Smooth muscle cell (in vitro differentiated cells): ENCODE data around the gene DNHD1. TPM values are rescaled to one million over a fixed set of nuclear protein-coding genes. Genes with fewer than 3 reads are reported as not detected.
A peak's percentile ranks its signal among the peaks of the same experiment; 100 is the strongest.

Experiments
- DNase-seq: peaks from one replicate; lab custom pipeline; 2025; ENCODE audit not compliant: unreplicated experiment; lab: John Stamatoyannopoulos, UW
- H2AFZ ChIP-seq: fragments of 200-600 bp; sonication (generic); 2 replicates; pipeline ENCODE4 v1.6.0; 2016; ENCODE audit warnings: antibody characterized with exemption, low read depth, mild to moderate bottlenecking
- H3F3A ChIP-seq: fragments of 200-600 bp; sonication (generic); 2 replicates; pipeline ENCODE4 v1.6.0; 2017; ENCODE audit warnings: antibody characterized with exemption, low read depth
- H3K27ac ChIP-seq: fragments of 200-600 bp; sonication (generic); 2 replicates; pipeline ENCODE4 v1.5.1; 2016; ENCODE audit warnings: low read depth, mild to moderate bottlenecking
- H3K27me3 ChIP-seq: fragments of 200-600 bp; sonication (generic); 2 replicates; pipeline ENCODE4 v1.6.1; 2016; ENCODE audit warnings: low read depth, mild to moderate bottlenecking
- H3K36me3 ChIP-seq: fragments of 200-600 bp; sonication (generic); 2 replicates; pipeline ENCODE4 v1.5.1; 2016; ENCODE audit warnings: low read depth
- H3K4me1 ChIP-seq: fragments of 200-600 bp; sonication (generic); 2 replicates; pipeline ENCODE4 v1.5.1; 2016; ENCODE audit warnings: low read depth
- H3K4me2 ChIP-seq: fragments of 200-600 bp; sonication (generic); 2 replicates; pipeline ENCODE4 v1.6.0; 2016; ENCODE audit warnings: mild to moderate bottlenecking
- H3K4me3 ChIP-seq: fragments of 200-600 bp; sonication (generic); 2 replicates; pipeline ENCODE4 v1.5.1; 2016; ENCODE audit warnings: mild to moderate bottlenecking
- H3K79me2 ChIP-seq: fragments of 200-600 bp; sonication (generic); 2 replicates; pipeline ENCODE4 v1.6.0; 2016; ENCODE audit warnings: low read depth, mild to moderate bottlenecking
- H3K9ac ChIP-seq: fragments of 200-600 bp; sonication (generic); 2 replicates; pipeline ENCODE4 v1.6.0; 2016; ENCODE audit warnings: low read depth
- H3K9me3 ChIP-seq: fragments of 200-600 bp; sonication (generic); replicated peaks from 2 replicates; pipeline ENCODE4 v1.5.1; 2016; ENCODE audit warnings: low read depth
- H4K20me1 ChIP-seq: fragments of 200-600 bp; sonication (generic); 2 replicates; pipeline ENCODE4 v1.6.0; 2016; ENCODE audit warnings: low read depth
- CTCF ChIP-seq: fragments of 200-600 bp; sonication (generic); IDR thresholded peaks from 2 replicates; pipeline ENCODE4 v1.5.1; 2017; ENCODE audit warnings: borderline replicate concordance, mild to moderate bottlenecking, antibody characterized with exemption; ENCODE audit not compliant: insufficient read depth, poor library complexity, severe bottlenecking
- WGBS: methylation state at CpG from one replicate; pipeline ENCODE4 v1.1.7; 2016; ENCODE audit warnings: low lambda C conversion rate; 5-methylcytosine and 5-hydroxymethylcytosine counted together
- polyA plus RNA-seq: library from polyadenylated mRNA; unstranded; fragments of >200 nt; fragmentation: Nextera tagmentation; extraction: Ambion mirVana; gene quantifications from 2 replicates; pipeline ENCODE4 v1.2.1, GENCODE V29; 2016
- total RNA-seq: library from RNA; depleted of rRNA; stranded (reverse); fragments of >200 nt; gene quantifications from 2 replicates; pipeline ENCODE4 v1.2.3, GENCODE V29; 2014

DNHD1 gene
- total and polyA plus RNA-seq, 2 experiments from 2014 or later, result 5.5 to 9.1 TPM

- no peak for DNase-seq
- Histone ChIP-seq H3K4me2 (no peak overlapping the region), H3K79me2 (no peaks in the 10 kb centered on the region), H3K9ac (no peak overlapping the region), H4K20me1 (no peaks in the 10 kb centered on the region), H3K9me3 (no peaks in the 10 kb centered on the region), H3F3A (no peaks in the 10 kb centered on the region), H3K36me3 (peaks cover 11% of the 10 kb centered on the region), H2AFZ (no peak overlapping the region), H3K27me3 (no peaks in the 10 kb centered on the region), H3K27ac (peak overlapping the region; percentile 17), H3K4me3 (no peak overlapping the region), H3K4me1 (no peaks in the 10 kb centered on the region)
- TF ChIP-seq CTCF, result no peak
- 36% methylated on average over 1 of the region's 1 CpG for WGBS
Observed at GRCh38 chr11:6523253-6523652, 26.2 kb downstream of the DNHD1 start.

GRCh38 chr11:6526411-6527135, 29.5 kb downstream of the DNHD1 start:
- no peak overlapping the region for H3K4me2 ChIP-seq
- H2AFZ ChIP-seq, result no peak overlapping the region
- no peaks in the 10 kb centered on the region for H3K9me3 ChIP-seq
- no peaks in the 10 kb centered on the region for H3K4me1 ChIP-seq
- no peak overlapping the region for H3K4me3 ChIP-seq
- no peak overlapping the region for H3K9ac ChIP-seq
- no peak for TF ChIP-seq CTCF
- H4K20me1 ChIP-seq, result no peaks in the 10 kb centered on the region
- no peaks in the 10 kb centered on the region for H3K36me3 ChIP-seq
- H3K27me3 ChIP-seq, result no peaks in the 10 kb centered on the region
- no peaks in the 10 kb centered on the region for H3F3A ChIP-seq
- DNase-seq, result no peak
- no peak overlapping the region for H3K27ac ChIP-seq
- WGBS, result 94% methylated on average over 3 of the region's 3 CpGs
- H3K79me2 ChIP-seq, result no peaks in the 10 kb centered on the region

GRCh38 chr11:6529266-6529665, 32.2 kb downstream of the DNHD1 start:
- WGBS, result 90% methylated on average over 2 of the region's 2 CpGs

More at GRCh38 chr11:6529266-6529665, 32.2 kb downstream of the DNHD1 start:
- TF ChIP-seq CTCF, result no peak
- Histone ChIP-seq H3K9me3 (no peaks in the 10 kb centered on the region), H3F3A (no peaks in the 10 kb centered on the region), H4K20me1 (no peaks in the 10 kb centered on the region), H3K4me2 (no peak overlapping the region), H3K27me3 (no peaks in the 10 kb centered on the region), H3K79me2 (no peaks in the 10 kb centered on the region), H3K4me1 (no peaks in the 10 kb centered on the region), H3K4me3 (no peak overlapping the region), H2AFZ (no peak overlapping the region), H3K9ac (no peak overlapping the region), H3K36me3 (no peaks in the 10 kb centered on the region), H3K27ac (no peak overlapping the region)
- DNase-seq, result no peak
